Esophagus (tissue), 2 donors: ENCODE measurements around the gene RBP4. TPM values are rescaled to one million over a fixed set of nuclear protein-coding genes. Genes with fewer than 3 reads are reported as not detected.
"Not testable (repeated sequence)": the region's sequence is repeated elsewhere in the genome, so short reads cannot be mapped to it uniquely, and the experiment has no call there.

Experiments
- H3K27ac ChIP-seq, 2 donors: one replicate each; pipeline ENCODE4 v1.5.1; 2013; ENCODE audit warnings: low read depth in 2 of 2, mild to moderate bottlenecking in 2 of 2, inconsistent platforms in 1 of 2, low read length in 1 of 2, moderate library complexity in 1 of 2
- H3K27me3 ChIP-seq, 2 donors: one replicate each; pipeline ENCODE4 v1.6.1; 2013; ENCODE audit warnings: low read length in 2 of 2, control low read depth in 1 of 2, mild to moderate bottlenecking in 1 of 2; ENCODE audit not compliant: insufficient read depth in 2 of 2, control insufficient read depth in 1 of 2
- H3K36me3 ChIP-seq, 2 donors: one replicate each; pipeline ENCODE4 v1.6.1; 2013; ENCODE audit warnings: low read length in 1 of 2; ENCODE audit not compliant: control insufficient read depth in 2 of 2, insufficient read depth in 2 of 2
- H3K4me1 ChIP-seq, 2 donors: one replicate each; pipeline ENCODE4 v1.6.1; 2013; ENCODE audit warnings: low read length in 1 of 2; ENCODE audit not compliant: control insufficient read depth in 2 of 2, insufficient read depth in 2 of 2
- H3K4me3 ChIP-seq, 2 donors: one replicate each; pipeline ENCODE4 v1.5.1; 2013; ENCODE audit warnings: low read length in 2 of 2, mild to moderate bottlenecking in 2 of 2, low read depth in 1 of 2, moderate library complexity in 1 of 2
- H3K9me3 ChIP-seq, 2 donors: one replicate each; pipeline ENCODE4 v1.6.1; 2013; ENCODE audit warnings: mild to moderate bottlenecking in 2 of 2, low read depth in 1 of 2, low read length in 1 of 2, moderate library complexity in 1 of 2; ENCODE audit not compliant: control insufficient read depth in 2 of 2, insufficient read depth in 1 of 2
- WGBS, 2 donors: extraction: QIAGEN DNeasy Blood & Tissue Kit; methylation state at CpG; one replicate each; pipeline ENCODE4 v1.1.7; 2013; 5-methylcytosine and 5-hydroxymethylcytosine counted together
- polyA plus RNA-seq, 2 donors: library from polyadenylated mRNA; stranded (reverse); fragments of 200-250 nt; gene quantifications; one replicate each; pipeline ENCODE4 v1.2.3, GENCODE V29; 2013
- donor health status: healthy with polysubstance abuse.
- donor health status: Bipolar disorder and iron deficiency.

RBP4 gene
- polyA plus RNA-seq, 2 donors = 0.14 to 0.47 TPM

GRCh38 chr10:93554760-93555432 is 46.1 kb downstream of the RBP4 start:
- WGBS, 2 donors = 48 to 56% methylated on average over 14 of the region's 14 CpGs
- H3K9me3 ChIP-seq = peaks cover 0 to 4% of the 10 kb centered on the region in 2 donors
- no peaks in the 10 kb centered on the region for H3K27me3 ChIP-seq
- no peak overlapping the region for H3K4me3 ChIP-seq
- no peaks in the 10 kb centered on the region for H3K36me3 ChIP-seq
- no peaks in the 10 kb centered on the region for H3K4me1 ChIP-seq
- H3K27ac ChIP-seq = no peak overlapping the region

DNA sequence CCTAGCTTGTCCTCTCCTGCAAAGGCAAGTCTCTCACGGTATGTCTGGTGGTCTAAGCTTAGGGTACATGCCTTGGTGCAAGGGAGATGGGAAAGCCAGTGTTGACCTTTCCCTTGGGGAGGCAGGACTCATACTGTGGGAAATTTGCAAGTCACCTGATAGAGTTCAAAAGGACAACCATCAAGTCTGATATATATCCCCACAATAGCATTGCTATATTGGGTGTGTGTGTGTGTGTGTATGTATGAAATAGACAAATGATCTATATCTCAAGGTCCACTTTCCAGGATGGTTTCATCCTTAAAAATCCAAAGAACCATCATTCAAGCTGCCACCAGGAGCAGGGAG is 46.7 kb downstream of the RBP4 start:
- H3K36me3 ChIP-seq = no peaks in the 10 kb centered on the region
- WGBS, 2 donors = 88 to 96% methylated on average over 1 of the region's 1 CpG
- no peak overlapping the region for H3K27ac ChIP-seq
- peaks cover 0 to under 1% of the 10 kb centered on the region in 2 donors for H3K9me3 ChIP-seq
- H3K4me1 ChIP-seq = no peaks in the 10 kb centered on the region
- no peak overlapping the region for H3K4me3 ChIP-seq
- no peaks in the 10 kb centered on the region for H3K27me3 ChIP-seq

GRCh38 chr10:93553482-93554315 is 47.3 kb downstream of the RBP4 start:
- no peaks in the 10 kb centered on the region for H3K36me3 ChIP-seq
- H3K9me3 ChIP-seq = no peaks in the 10 kb centered on the region
- no peaks in the 10 kb centered on the region for H3K4me1 ChIP-seq
- H3K27ac ChIP-seq = no peak overlapping the region
- no peak overlapping the region for H3K4me3 ChIP-seq
- WGBS, 2 donors = 81 to 88% methylated on average over 8 of the region's 8 CpGs
- no peaks in the 10 kb centered on the region for H3K27me3 ChIP-seq

DNA sequence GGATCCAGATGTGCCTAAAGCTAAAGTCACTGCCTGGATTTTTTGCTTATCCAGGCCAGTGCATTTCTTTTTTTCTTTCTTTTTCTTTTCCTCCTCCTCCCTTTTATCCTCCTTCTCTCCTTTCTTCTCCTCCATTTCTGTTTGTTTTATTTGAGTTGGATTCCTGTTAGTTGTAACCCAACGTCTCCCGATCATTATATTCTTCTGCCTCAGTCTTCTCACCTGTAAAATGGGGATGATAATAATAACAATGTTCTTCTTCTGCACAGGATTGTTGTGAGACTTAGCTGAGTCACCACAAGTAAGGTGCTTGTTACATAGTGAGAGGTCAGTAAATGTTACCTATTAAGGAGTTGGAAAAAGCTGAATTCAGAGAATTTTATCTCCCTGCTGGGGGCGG is 48.3 kb downstream of the RBP4 start:
- WGBS, 2 donors = 91 to 92% methylated on average over 3 of the region's 3 CpGs
- Histone ChIP-seq H3K9me3 (no peaks in the 10 kb centered on the region), H3K4me1 (no peaks in the 10 kb centered on the region), H3K27ac (no peak overlapping the region), H3K36me3 (no peaks in the 10 kb centered on the region), H3K27me3 (no peaks in the 10 kb centered on the region), H3K4me3 (no peak overlapping the region)

GRCh38 chr10:93550606-93551005 is 50.4 kb downstream of the RBP4 start:
- H3K27ac ChIP-seq = no peak overlapping the region
- H3K36me3 ChIP-seq = no peaks in the 10 kb centered on the region
- no peaks in the 10 kb centered on the region for H3K27me3 ChIP-seq
- WGBS, 2 donors = 76 to 82% methylated on average over 4 of the region's 4 CpGs
- H3K9me3 ChIP-seq = no peaks in the 10 kb centered on the region
- no peak overlapping the region for H3K4me3 ChIP-seq
- no peaks in the 10 kb centered on the region for H3K4me1 ChIP-seq

DNA sequence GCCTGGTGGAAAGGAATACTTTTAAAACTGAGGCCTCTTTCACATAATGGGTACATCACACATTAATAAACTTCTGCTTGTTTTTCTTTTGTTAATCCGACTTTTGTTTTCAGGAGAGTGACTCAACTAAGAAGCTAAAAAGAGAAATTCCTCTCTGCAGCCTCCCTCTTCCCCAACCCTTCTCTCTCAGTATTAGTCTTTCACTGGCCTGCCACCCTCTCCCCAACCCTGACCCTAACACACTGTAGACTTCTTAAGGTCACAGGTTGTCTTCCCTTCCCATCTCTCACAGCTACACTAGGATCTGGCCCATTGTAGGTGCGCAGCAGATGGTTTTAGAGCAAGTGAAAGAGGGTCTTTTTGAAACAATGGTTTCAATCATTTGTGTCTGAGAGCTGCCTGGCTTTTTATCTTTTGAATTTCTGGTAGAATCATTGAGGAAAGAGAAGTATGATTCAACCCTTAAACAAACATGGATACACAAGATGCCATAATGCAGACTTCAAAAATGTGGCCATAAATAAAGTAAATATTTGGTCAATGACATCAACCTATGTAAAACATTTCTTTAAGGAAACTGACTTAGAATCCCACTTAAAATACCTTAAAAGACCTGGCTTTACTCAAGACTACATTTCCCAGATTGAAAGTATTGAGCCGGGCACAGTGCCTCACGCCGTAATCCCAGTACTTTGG is 52.5 kb downstream of the RBP4 start:
- H3K9me3 ChIP-seq = no peaks in the 10 kb centered on the region
- no peaks in the 10 kb centered on the region for H3K4me1 ChIP-seq
- H3K36me3 ChIP-seq = no peaks in the 10 kb centered on the region
- H3K4me3 ChIP-seq = no peak overlapping the region
- 68 to 76% methylated on average over 5 of the region's 5 CpGs for WGBS, 2 donors
- H3K27ac ChIP-seq = no peak overlapping the region
- H3K27me3 ChIP-seq = no peaks in the 10 kb centered on the region

DNA sequence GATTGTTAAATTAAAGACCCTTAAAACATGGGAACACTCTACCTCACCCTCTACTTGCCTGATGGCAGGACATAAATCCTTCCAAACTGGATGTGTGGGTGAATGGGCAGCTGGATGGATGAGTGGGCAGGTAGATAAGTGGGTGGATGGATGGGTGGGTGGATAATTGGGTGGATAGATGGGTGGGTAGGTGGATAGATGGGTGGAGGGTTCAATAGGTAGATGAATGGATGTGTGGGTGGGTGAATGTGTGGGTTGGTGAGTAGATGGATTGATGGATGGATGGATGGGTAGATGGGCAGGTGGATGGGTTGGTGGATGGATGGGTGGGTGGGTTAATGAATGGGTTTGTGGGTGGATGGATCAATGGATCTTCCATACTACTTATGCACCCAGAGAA is 53.5 kb downstream of the RBP4 start:
- Histone ChIP-seq H3K36me3 (no peaks in the 10 kb centered on the region), H3K27me3 (no peaks in the 10 kb centered on the region), H3K4me1 (no peaks in the 10 kb centered on the region), H3K9me3 (no peaks in the 10 kb centered on the region), H3K27ac (no peak overlapping the region), H3K4me3 (no peak overlapping the region)

- WGBS, 2 donors = 89% methylated on average over 8 of the region's 8 CpGs
- H3K4me3 ChIP-seq, H3K4me1 ChIP-seq, H3K27me3 ChIP-seq, H3K9me3 ChIP-seq, H3K27ac ChIP-seq, H3K36me3 ChIP-seq: not testable (repeated sequence)
These were observed 54.0 kb downstream of the RBP4 start for GRCh38 chr10:93546995-93547394.

GRCh38 chr10:93542358-93542791 is 58.7 kb downstream of the RBP4 start:
- H3K4me3 ChIP-seq = no peak overlapping the region
- H3K36me3 ChIP-seq = no peaks in the 10 kb centered on the region
- no peak overlapping the region for H3K27ac ChIP-seq
- WGBS, 2 donors = 11 to 15% methylated on average over 10 of the region's 10 CpGs
- H3K4me1 ChIP-seq = no peaks in the 10 kb centered on the region
- no peaks in the 10 kb centered on the region for H3K9me3 ChIP-seq
- H3K27me3 ChIP-seq = no peaks in the 10 kb centered on the region
